SH-SY5Y (cell line): ENCODE results near the gene OOSP4B.

ENCODE experiments used
- GATA2 ChIP-seq: IDR thresholded peaks from 2 replicates; pipeline ENCODE4 v1.6.1; 2011; ENCODE audit warnings: mild to moderate bottlenecking, low read depth, low read length
- GATA3 ChIP-seq: IDR thresholded peaks from 2 replicates; pipeline ENCODE4 v1.6.1; 2011; ENCODE audit warnings: low read depth, mild to moderate bottlenecking, low read length, moderate library complexity

- TF ChIP-seq GATA3 (no peak), GATA2 (no peak)
Observed at GRCh38 chr11:60080535-60080934, 63.6 kb downstream of the OOSP4B start.
